Loucy (cell line): Measurements from ENCODE around the gene ABCC8.

Source experiments
- H2AFZ ChIP-seq: fragments of 200-600 bp; sonication (generic); 2 replicates; pipeline ENCODE4 v1.6.0; 2016; ENCODE audit warnings: antibody characterized with exemption, mild to moderate bottlenecking, low read length, moderate library complexity
- H3F3A ChIP-seq: fragments of 200-600 bp; 2 replicates; pipeline ENCODE4 v1.6.0; 2016; ENCODE audit warnings: antibody characterized with exemption, low read depth, mild to moderate bottlenecking
- H3K27me3 ChIP-seq: fragments of 200-600 bp; sonication (generic); 2 replicates; pipeline ENCODE4 v1.6.1; 2014; ENCODE audit warnings: low read length, mild to moderate bottlenecking; ENCODE audit not compliant: insufficient read depth, poor library complexity, severe bottlenecking
- H3K36me3 ChIP-seq: fragments of 200-600 bp; sonication (generic); 2 replicates; pipeline ENCODE4 v1.6.1; 2016; ENCODE audit warnings: low read length; ENCODE audit not compliant: insufficient read depth
- H3K4me1 ChIP-seq: fragments of 200-600 bp; sonication (generic); 2 replicates; pipeline ENCODE4 v1.5.1; 2014; ENCODE audit warnings: low read length, mild to moderate bottlenecking; ENCODE audit not compliant: insufficient read depth, poor library complexity, severe bottlenecking
- H3K4me2 ChIP-seq: fragments of 200-600 bp; sonication (generic); 2 replicates; pipeline ENCODE4 v1.6.0; 2014; ENCODE audit warnings: antibody characterized with exemption, low read length, low read depth, mild to moderate bottlenecking; ENCODE audit not compliant: poor library complexity, severe bottlenecking
- H3K4me3 ChIP-seq: fragments of 200-600 bp; sonication (generic); 2 replicates; pipeline ENCODE4 v1.5.1; 2014; ENCODE audit warnings: low read length, mild to moderate bottlenecking, mixed read lengths; ENCODE audit not compliant: poor library complexity, severe bottlenecking
- H3K79me2 ChIP-seq: fragments of 200-600 bp; sonication (generic); 2 replicates; pipeline ENCODE4 v1.6.1; 2014; ENCODE audit warnings: low read length; ENCODE audit not compliant: insufficient read depth
- H3K9ac ChIP-seq: fragments of 200-600 bp; sonication (generic); 2 replicates; pipeline ENCODE4 v1.6.0; 2014; ENCODE audit warnings: mild to moderate bottlenecking, low read depth, low read length, moderate library complexity; ENCODE audit not compliant: poor library complexity, severe bottlenecking
- H3K9me2 ChIP-seq: fragments of 200-600 bp; sonication (generic); replicated peaks from 2 replicates; pipeline ENCODE4 v1.6.1; 2016; ENCODE audit warnings: low read depth, low read length, mixed read lengths
- H3K9me3 ChIP-seq: fragments of 200-600 bp; sonication (generic); 2 replicates; pipeline ENCODE4 v1.6.1; 2014; ENCODE audit warnings: mild to moderate bottlenecking, antibody characterized with exemption, low read length, low read depth; ENCODE audit not compliant: insufficient read depth
- H4K20me1 ChIP-seq: fragments of 200-600 bp; sonication (generic); 2 replicates; pipeline ENCODE4 v1.6.0; 2014; ENCODE audit warnings: antibody characterized with exemption, low read length, mild to moderate bottlenecking; ENCODE audit not compliant: insufficient read depth, poor library complexity, severe bottlenecking
- CTCF ChIP-seq: fragments of 200-600 bp; sonication (generic); conservative IDR thresholded peaks from 2 replicates; pipeline ENCODE4 v1.5.1; 2014; ENCODE audit warnings: mild to moderate bottlenecking, antibody characterized with exemption, low read length
- EZH2phosphoT487 ChIP-seq: fragments of 200-600 bp; IDR thresholded peaks from 2 replicates; pipeline ENCODE4 v1.6.1; 2018; ENCODE audit warnings: antibody characterized with exemption, mild to moderate bottlenecking, moderate library complexity, borderline replicate concordance

The ABCC8 gene

DNA sequence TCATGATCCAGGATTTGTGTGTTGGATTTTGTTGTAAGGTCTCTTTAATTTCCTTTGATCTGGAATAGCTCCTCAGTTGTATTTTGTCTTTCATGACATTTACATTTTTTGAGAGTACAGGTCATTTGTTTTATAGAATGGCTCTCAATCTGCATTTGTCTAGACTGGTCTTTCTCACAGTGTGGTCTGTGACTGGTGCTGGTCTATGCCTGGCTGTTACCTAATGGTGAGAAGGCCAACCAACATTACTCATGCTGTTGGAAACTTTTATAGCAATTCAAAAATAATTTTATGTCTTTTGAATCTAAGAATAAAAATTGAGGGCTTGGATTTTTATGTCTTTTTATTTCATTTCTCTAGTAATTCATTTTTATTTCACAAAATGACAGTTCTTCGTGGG lies 129.0 kb downstream of the ABCC8 start:
- no peaks in the 10 kb centered on the region for H3K4me1 ChIP-seq
- H3K27me3 ChIP-seq, result no peaks in the 10 kb centered on the region
- no peak overlapping the region for H3K4me2 ChIP-seq
- no peaks in the 10 kb centered on the region for H3K9me2 ChIP-seq
- TF ChIP-seq EZH2phosphoT487, result no peak
- no peak for TF ChIP-seq CTCF
- no peak overlapping the region for H3K4me3 ChIP-seq
- peaks cover 43% of the 10 kb centered on the region; the same call in 1 of the 2 replicates for H3K36me3 ChIP-seq
- H3K9me3 ChIP-seq, result no peaks in the 10 kb centered on the region
- no peaks in the 10 kb centered on the region for H3K79me2 ChIP-seq
- H2AFZ ChIP-seq, result no peak overlapping the region
- peaks cover 10% of the 10 kb centered on the region for H3F3A ChIP-seq
- peaks cover 13% of the 10 kb centered on the region for H4K20me1 ChIP-seq
- no peak overlapping the region for H3K9ac ChIP-seq

- no peaks in the 10 kb centered on the region for H3K4me1 ChIP-seq
- H3K79me2 ChIP-seq, result no peaks in the 10 kb centered on the region
- TF ChIP-seq CTCF, result no peak
- no peak for TF ChIP-seq EZH2phosphoT487
- H3K4me2 ChIP-seq, result no peak overlapping the region
- H4K20me1 ChIP-seq, result peaks cover 10% of the 10 kb centered on the region
- no peaks in the 10 kb centered on the region for H3K9me3 ChIP-seq
- H3F3A ChIP-seq, result no peaks in the 10 kb centered on the region
- H3K27me3 ChIP-seq, result no peaks in the 10 kb centered on the region
- H3K4me3 ChIP-seq, result no peak overlapping the region
- peaks cover 34% of the 10 kb centered on the region; the same call in 1 of the 2 replicates for H3K36me3 ChIP-seq
- H3K9me2 ChIP-seq, result no peaks in the 10 kb centered on the region
- H3K9ac ChIP-seq, result no peak overlapping the region
- H2AFZ ChIP-seq, result no peak overlapping the region
Observed at GRCh38 chr11:17343907-17344306, 132.7 kb downstream of the ABCC8 start.

- H3K9me2 ChIP-seq, result no peaks in the 10 kb centered on the region
- no peaks in the 10 kb centered on the region for H3K4me1 ChIP-seq
- no peak overlapping the region for H2AFZ ChIP-seq
- H3K9ac ChIP-seq, result no peak overlapping the region
- H3K4me2 ChIP-seq, result no peak overlapping the region
- H3F3A ChIP-seq, result no peaks in the 10 kb centered on the region
- no peak overlapping the region for H3K4me3 ChIP-seq
- H3K79me2 ChIP-seq, result no peaks in the 10 kb centered on the region
- peaks cover 33% of the 10 kb centered on the region; the same call in 1 of the 2 replicates for H3K36me3 ChIP-seq
- peaks cover 10% of the 10 kb centered on the region for H4K20me1 ChIP-seq
- no peaks in the 10 kb centered on the region for H3K27me3 ChIP-seq
- no peaks in the 10 kb centered on the region for H3K9me3 ChIP-seq
- TF ChIP-seq EZH2phosphoT487, result no peak
- no peak for TF ChIP-seq CTCF
Observed at GRCh38 chr11:17343257-17343656, 133.4 kb downstream of the ABCC8 start.
